IMR-90 (cell line): ENCODE measurements around the gene NME4.
A peak's percentile ranks its signal among the peaks of the same experiment; 100 is the strongest.

Source experiments
- CEBPB ChIP-seq: IDR thresholded peaks from 2 replicates; pipeline ENCODE4 v1.6.1; 2012; ENCODE audit warnings: low read depth, low read length, improper control_type of control experiment
- CTCF ChIP-seq: conservative IDR thresholded peaks from 2 replicates; pipeline ENCODE4 v1.5.1; 2012; ENCODE audit warnings: mild to moderate bottlenecking, low read depth, low read length, improper control_type of control experiment
- FOS ChIP-seq: fragments of 150-350 bp; IDR thresholded peaks from 2 replicates; pipeline ENCODE4 v1.6.1; 2016; ENCODE audit warnings: low read depth, low read length
- MAFK ChIP-seq: IDR thresholded peaks from 2 replicates; pipeline ENCODE4 v1.6.1; 2012; ENCODE audit warnings: low read depth, low read length, improper control_type of control experiment
- MAZ ChIP-seq: IDR thresholded peaks from 2 replicates; pipeline ENCODE4 v1.6.1; 2012; ENCODE audit warnings: low read depth, mild to moderate bottlenecking, low read length, improper control_type of control experiment, moderate library complexity, borderline replicate concordance
- POLR2A ChIP-seq: IDR thresholded peaks from 2 replicates; pipeline ENCODE4 v1.6.1; 2012; ENCODE audit warnings: mild to moderate bottlenecking, low read depth, low read length
- RAD21 ChIP-seq: IDR thresholded peaks from 2 replicates; pipeline ENCODE4 v1.6.1; 2012; ENCODE audit warnings: low read length, improper control_type of control experiment
- RCOR1 ChIP-seq: IDR thresholded peaks from 2 replicates; pipeline ENCODE4 v1.6.1; 2012; ENCODE audit warnings: mild to moderate bottlenecking, low read length, improper control_type of control experiment; ENCODE audit not compliant: insufficient replicate concordance
- SMC3 ChIP-seq: fragments of 150-350 bp; IDR thresholded peaks from 2 replicates; pipeline ENCODE4 v1.6.1; 2016; ENCODE audit warnings: low read depth, mild to moderate bottlenecking, antibody characterized with exemption, low read length, moderate library complexity

GRCh38 chr16:405548-406506, 8.8 kb downstream of the NME4 start:
- TF ChIP-seq CTCF (no peak), RAD21 (no peak), CEBPB (peak; percentile 53; the same call in 1 of the 2 replicates), POLR2A (no peak), MAFK (no peak), FOS (no peak), MAZ (no peak), SMC3 (no peak), RCOR1 (no peak)
